Mucosa of gallbladder (tissue), 1 donor: ENCODE results near the gene CPNE1. TPM values are rescaled to one million over a fixed set of nuclear protein-coding genes. Genes with fewer than 3 reads are reported as not detected.

Source experiments
- total RNA-seq: library from RNA; stranded (reverse); gene quantifications from one replicate; pipeline ENCODE4 v1.2.1, GENCODE V29; 2021
- donor health status: DM: no; HTN: no; CAD: no.

CPNE1 gene
- total RNA-seq, 1 donor from 2014 or later, result 195 TPM

Other genes with a start within 250 kb of the CPNE1 start
- 0.09 TPM for gene GDF5, start 226.7 kb downstream of the CPNE1 start, total RNA-seq
- gene CEP250, start 209.3 kb downstream of the CPNE1 start, total RNA-seq, result 33.5 TPM
- gene C20orf173, start 135.2 kb downstream of the CPNE1 start, total RNA-seq, result not detected
- gene ERGIC3, start 122.8 kb downstream of the CPNE1 start, total RNA-seq, result 319 TPM
- gene SPAG4, start 49.1 kb downstream of the CPNE1 start, total RNA-seq, result 7.2 TPM
- 68.5 TPM for gene RBM12, start within 50 bp of the CPNE1 start, total RNA-seq
- 47.4 TPM for gene NFS1, start 34.5 kb upstream of the CPNE1 start, total RNA-seq
- 155 TPM for gene ROMO1, start 34.5 kb upstream of the CPNE1 start, total RNA-seq
- 288 TPM for gene RBM39, start 77.4 kb upstream of the CPNE1 start, total RNA-seq
- gene PHF20, start 107.1 kb upstream of the CPNE1 start, total RNA-seq, result 44.4 TPM